Pulmonary artery endothelial cell (primary cell): Measurements from ENCODE around the gene HNRNPL. TPM values are rescaled to one million over a fixed set of nuclear protein-coding genes. Genes with fewer than 3 reads are reported as not detected.
"Not testable (repeated sequence)": the region's sequence is repeated elsewhere in the genome, so short reads cannot be mapped to it uniquely, and the experiment has no call there.

Experiments
- DNase-seq: peaks from one replicate; pipeline ENCODE4 v3.0.0-alpha.2; 2011; ENCODE audit warnings: low read depth, low spot score
- total RNA-seq: library from RNA; depleted of rRNA; stranded (reverse); fragments of >200 nt; gene quantifications from 2 replicates; pipeline ENCODE4 v1.2.3, GENCODE V29; 2014

The HNRNPL gene
- total RNA-seq, 1 donor from 2014 or later = 400 TPM

DNA sequence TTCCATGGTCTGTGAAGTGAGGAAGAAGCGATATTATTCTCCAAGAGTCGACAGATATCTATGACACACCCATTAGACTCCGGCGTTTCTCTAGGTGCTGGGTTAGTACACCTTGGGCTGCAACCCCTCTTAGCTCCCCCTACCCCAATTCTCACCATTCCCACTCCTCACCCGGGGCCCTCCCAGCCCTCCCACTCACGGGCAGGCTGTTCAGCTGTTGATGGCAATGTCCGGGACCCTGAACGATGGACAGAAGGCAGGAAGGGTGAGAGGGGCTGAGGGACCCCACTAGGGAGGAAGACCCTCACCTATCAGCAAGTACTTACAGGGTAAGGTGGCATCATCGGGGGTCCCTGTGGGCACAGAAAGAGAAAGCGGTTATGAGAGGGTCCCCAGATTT is 46.2 kb downstream of the HNRNPL start:
- no peak for DNase-seq

DNA sequence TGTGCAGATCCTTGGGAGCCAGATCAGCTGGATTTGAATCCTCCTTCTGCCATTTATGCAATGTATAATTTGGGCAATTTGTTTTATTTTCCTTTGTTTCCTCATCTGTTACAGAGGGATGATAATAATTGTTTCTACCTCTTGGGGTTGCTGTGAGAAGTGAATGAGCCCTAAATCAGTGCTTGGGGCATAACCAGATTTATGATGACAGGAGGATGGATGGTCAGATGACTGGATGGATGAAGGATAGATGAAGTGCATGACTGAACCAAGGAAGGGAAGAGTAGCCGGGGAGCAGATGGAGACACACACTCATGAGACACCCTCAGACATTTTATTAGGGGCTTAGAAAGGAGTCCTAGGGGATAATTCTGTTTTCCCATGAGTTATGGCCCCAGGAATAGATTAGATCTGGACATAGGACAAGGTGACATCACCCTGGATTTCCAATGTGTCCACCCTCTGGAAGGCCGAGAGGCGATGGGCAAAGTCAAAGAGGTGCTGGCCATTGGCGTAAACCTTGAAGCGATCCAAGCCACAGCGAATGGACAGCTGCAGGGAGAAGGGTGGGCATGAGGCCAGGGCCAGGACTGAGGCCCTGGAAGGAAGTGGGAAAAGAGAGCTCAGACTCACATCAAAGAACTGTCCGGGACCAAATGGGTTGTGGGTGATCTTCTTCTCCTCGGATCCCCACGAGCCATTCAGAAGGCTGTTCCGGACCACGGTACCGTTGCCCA is 48.3 kb downstream of the HNRNPL start:
- DNase-seq = no peak

DNA sequence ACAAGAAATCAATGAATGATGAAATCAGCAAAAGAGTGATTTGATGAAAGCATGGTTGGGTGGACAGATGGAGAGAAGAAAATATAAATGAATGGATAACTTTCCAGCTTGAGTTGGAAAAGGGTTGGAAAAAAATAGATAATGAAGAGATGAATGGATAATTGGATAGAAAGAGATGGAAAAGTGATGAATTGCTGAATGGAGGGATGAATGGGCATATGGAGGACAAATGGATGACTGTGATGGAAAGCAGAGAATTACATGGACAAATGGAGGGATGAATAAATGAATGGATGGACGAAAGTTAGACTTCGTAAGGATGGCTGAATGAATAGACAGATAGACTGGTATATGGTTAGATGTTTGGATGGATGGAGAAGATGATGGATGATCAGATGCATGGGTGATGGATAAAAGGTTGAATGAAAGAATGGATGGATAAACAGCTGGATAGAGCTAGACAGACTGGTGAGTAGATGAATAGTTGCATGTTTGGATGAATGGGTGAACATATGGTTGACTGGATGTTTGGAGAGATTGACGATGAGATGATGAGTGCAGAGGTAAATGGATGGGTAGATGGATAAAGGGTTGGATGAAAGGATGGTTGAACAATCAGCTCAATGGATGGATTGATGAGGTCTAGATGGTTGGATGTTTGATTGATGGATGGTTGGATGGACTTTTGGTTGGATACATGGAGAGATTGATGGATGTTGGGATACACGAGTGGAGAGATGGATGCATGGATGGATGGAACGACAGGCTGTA is 49.0 kb downstream of the HNRNPL start:
- DNase-seq = no peak

DNA sequence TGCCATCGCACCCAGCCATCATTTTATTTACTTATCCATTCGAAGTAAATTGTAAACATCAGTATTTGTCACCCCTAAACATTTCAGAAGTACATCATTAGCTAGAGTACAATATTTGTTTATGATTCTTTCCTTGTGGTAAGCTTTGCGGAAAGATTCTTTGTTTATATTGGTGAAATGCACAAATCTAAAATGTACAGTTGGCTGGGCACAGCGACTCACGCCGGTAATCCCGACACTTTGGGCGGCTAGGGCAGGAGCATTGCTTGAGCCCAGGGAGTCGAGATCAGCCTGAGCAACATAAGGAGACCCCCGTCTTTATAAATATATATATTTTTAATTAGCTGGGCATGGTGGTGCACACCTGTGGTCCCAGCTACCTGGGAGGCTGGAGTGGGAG is 50.7 kb downstream of the HNRNPL start:
- DNase-seq = no peak

DNA sequence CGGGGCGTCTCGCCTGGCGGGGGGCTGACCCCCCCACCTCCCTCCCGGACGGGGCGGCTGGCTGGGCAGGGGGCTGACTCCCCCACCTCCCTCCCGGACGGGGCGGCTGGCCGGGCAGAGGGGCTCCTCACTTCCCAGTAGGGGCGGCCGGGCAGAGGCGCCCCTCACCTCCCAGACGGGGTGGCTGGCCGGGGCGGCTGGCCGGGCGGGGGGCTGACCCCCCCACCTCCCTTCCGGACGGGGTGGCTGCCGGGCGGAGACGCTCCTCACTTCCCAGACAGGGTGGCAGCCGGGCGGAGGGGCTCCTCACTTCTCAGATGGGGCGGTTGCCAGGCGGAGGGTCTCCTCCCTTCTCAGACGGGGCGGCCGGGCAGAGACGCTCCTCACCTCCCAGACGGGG is 52.0 kb downstream of the HNRNPL start:
- not testable (repeated sequence) for DNase-seq

DNA sequence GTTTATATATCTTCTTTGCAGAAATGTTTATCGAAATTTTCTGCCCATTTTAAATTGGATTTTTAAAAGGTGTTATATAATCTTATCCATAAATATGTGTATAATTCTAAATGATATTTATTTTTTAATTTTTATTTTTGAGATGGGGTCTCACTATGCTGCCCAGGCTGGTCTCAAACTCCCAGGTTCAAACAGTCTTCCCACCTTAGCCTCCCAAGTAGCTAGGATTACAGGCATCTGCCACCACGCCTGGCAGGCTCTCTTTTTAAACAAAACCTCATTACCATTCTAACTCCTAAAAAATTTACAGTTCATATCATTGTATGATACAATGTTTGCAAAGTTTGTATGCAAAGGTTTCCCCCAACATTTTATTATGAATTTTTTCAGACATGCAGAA is 53.6 kb downstream of the HNRNPL start:
- DNase-seq = no peak

DNA sequence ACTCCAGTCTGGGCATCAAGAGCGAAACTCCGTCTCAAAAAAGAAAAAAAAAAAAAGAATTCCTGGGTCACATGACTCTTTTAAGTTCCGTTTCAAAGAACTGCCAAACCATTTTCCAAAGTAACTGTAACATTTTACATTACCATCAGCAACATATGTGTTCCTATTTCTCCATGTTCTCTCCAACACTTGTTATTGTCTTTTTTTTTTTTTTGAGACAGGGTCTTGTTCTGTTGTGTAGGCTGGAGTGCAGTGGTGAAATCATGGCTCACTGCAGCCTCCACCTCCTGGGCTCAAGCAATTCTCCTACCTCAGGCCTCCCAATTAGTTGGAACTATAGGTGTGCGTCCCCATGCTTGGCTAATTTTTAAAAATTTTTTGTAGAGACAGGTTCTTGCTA is 54.2 kb downstream of the HNRNPL start:
- DNase-seq = no peak

DNA sequence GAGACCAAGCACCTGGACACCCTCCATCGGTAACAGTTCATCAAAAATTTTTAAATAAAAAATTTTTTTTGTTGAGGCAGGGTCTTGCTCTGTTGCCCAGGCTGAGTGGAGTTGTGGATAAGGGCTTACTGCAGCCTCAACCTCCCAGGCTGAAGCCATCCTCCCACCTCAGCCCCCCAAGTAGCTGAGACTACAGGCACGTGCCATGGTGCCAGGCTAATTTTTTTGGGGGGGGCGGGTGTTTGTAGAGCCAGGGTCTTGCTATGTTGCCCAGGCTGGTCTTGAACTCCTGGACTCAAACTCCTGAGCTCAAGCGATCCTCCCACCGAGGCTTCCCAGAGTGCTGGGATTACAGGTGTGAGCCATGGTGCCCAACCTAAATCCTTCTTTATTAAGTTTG is 56.1 kb downstream of the HNRNPL start:
- no peak for DNase-seq

DNA sequence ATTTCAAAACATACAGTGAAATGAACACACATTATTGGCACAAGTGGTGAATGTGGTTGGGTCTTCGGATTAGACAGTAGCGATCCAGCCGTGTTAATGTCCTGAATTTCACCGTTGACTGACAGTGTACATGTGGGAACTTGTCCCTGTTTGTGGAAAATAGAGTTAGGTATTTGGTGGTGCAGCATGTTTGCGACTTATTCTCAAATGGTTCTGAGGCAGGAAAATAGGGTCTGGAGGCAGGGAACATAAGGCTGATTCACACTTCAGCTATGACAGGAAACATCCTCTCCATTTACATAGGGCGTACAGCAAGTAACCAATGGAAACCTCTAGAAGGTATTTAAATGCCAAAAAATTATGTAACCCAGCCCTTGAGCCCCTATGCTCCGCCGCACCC is 56.6 kb downstream of the HNRNPL start:
- no peak for DNase-seq

DNA sequence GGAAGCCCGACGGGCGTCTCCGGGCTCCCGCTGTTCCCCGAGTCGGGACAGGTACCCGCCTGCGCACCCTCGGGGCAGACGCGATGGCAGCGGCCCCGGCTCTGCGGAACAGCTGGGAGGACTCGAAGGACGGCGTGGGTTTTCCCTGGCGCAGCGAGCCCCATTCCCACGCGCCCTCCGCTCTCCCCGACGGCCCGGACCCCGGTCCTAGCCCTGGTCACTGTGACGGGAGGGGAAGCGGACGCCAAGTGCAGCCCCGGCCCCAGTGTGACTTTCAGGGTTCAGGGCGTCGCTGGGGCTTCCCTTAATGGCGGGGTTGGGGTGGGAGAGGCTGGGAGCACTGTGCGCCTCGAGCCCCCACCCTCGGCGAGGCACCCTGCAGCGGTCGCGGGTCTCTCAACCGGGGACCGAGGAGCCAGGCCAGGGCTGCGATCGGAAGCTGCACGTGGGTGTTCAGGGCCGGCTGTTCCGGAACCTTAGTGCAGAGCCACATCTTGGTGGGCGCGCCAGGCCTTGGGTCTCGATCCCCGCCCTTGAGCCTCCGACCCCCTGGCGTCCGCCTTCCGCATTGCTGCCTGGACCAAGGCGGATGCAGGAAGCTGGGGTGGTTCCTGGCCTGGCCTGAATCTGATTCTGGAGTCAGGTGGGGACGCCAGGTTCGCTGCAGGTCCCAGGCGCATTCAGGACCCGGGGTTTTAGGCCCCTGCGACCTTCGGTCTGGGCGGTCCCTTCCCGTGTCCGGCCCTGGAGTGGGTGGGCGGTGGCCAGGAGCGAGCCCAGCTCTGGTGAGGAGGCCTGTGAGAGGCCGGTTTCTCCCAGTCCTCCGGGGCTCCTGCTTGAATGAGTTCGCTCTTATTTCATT is 57.3 kb downstream of the HNRNPL start:
- DNase-seq = no peak

DNA sequence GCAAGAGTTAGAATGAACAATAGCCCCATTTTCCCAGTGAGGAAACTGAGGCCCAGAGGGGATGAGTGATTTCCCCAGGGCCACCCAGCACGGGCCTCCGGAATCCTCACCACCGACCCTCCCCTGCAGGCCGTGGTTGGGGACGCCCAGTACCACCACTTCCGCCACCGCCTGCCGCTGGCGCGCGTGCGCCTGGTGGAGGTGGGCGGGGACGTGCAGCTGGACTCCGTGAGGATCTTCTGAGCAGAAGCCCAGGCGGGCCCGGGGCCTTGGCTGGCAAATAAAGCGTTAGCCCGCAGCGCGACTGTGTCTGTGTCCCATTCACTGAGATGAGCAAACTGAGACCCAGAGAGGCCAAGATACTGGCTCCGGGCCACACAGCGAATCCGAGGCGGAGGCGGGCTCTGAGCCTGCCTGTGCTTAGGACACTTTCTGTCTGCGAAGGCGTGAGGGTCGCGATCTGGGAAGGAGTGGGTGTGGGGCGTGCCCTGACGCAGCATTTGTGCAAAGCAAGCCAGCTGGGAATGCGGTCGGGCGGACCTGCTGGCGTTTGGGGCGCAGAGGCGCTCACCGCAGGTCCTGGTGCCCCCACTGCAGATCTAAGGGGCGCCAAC is 58.2 kb downstream of the HNRNPL start:
- not testable (repeated sequence) for DNase-seq

DNA sequence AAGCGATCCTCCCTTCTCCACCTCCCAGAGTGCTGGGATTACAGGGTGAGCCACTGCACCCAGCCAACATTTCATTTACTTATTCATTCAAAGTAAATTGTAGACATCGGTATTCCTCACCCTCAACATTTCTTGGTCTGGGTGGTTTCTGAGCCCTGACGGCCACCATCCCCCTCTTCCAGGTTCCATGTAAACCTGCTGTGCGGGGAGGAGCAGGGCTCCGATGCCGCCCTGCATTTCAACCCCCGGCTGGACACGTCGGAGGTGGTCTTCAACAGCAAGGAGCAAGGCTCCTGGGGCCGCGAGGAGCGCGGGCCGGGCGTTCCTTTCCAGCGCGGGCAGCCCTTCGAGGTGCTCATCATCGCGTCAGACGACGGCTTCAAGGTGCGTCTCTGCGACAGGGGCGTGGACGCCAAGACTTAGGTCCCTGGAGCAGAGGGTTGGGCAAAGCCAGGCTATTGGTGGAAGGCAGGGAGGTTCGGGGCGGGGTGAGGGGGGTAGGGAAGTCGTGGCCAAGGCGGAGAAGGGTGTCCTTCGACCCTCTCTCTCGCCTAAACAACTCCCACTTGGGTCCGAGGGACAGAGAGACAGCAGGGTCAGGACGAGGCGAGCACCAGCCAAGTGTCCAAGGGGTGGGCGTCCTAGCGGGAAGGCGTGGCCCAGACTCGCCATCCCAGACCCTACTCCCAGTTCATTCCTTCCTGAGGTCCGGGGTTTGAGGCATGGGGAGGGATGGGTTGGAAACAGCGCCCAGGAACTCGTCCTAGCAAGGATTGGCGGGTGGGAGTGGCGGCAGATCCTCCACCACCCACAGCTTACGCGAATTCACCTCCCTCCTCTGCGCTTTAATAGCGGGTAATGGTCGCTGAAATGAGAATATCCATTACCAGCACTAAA is 59.0 kb downstream of the HNRNPL start:
- DNase-seq = not testable (repeated sequence)

DNA sequence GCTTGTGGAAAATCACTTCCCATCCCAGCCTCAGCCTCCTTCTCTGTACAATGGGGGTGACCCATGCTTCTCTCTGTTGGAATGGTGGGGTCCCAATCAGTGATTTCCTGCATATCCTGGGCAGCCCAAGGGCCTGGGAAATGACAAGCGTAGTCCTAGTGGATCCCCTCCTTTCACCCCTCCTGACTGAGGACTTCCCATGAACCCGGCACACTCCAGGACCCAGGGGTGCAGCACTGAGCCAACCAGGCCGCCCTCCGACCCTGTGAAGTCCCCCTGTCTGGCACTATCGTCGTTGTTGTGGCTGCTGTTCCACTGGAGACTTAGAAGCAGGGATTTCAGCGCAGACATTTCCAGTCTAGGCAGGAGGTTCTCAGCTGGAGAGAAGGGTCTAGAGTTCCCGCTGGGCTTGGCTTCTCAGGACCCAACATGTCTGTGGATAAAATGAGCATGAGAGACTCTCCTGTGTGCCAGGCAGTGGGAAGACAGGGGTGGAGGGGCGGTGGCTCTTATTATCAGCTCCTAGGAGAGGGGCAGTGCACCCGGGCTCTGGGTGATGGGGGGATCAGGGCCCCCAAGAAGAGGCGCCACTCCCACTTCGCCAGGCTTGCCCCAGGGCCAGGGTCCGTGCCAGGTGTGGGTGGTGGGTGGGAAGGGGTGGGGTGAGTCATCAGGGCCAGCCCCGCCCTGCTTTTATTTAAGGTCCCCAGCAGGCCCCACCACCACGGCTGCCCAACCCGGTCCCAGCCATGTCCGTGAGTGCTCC is 61.1 kb downstream of the HNRNPL start, which contains the start of gene LGALS7B:
LGALS7B (plus strand) TSS at position 723 of the 766 bp plus-strand sequence; CDS start at position 750, 27 bp downstream.
- DNase-seq = no peak

DNA sequence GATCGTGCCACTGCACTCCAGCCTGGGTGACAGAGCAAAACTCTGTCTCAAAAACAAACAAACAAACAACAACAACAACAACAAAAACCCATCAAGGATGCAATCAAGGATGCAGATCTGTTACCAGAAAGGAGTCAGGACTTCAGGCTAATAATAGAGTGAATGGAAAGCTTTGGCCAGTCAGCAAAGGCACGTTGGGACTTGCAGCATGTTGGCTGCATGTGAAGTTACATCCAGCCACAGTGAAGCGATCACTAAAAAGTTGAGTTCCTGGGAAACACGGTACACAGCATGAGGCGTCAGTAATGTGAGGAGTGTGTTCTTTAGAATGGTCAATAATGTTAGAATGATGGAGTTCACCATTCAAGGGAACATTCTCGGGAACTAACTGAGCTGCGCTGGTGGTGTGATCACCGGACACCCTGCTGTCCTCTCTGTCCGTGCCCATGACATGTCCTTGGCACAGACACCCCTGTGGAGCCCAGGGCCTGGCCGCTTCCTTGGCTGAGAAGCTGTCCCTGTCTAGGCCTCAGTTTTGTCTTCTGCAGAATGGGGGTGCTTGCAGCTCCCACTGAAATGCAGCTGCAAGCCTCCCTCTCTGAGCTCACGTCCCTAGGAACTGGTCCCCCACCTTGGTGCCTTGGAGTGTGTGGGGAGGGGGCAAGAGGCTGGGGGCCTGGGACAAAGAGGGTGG is 63.1 kb downstream of the HNRNPL start:
- DNase-seq = no peak

Other genes with a start within 250 kb of the HNRNPL start
- gene MAP4K1, start 232.0 kb downstream of the HNRNPL start, total RNA-seq = 0.13 and 0.21 TPM in 2 replicates
- gene EIF3K, start 230.8 kb downstream of the HNRNPL start, total RNA-seq = 439 and 457 TPM in 2 replicates
- gene ACTN4, start 202.3 kb downstream of the HNRNPL start, total RNA-seq = 287 and 407 TPM in 2 replicates
- gene CAPN12, start 105.5 kb downstream of the HNRNPL start, total RNA-seq = 0.20 TPM in 1 of 2 replicates, not detected in the other
- gene LGALS7, start 76.5 kb downstream of the HNRNPL start, total RNA-seq = not detected in 2 replicates
- not detected in 2 replicates for gene LGALS7B, start 60.8 kb downstream of the HNRNPL start, total RNA-seq
- gene LGALS4, start 37.0 kb downstream of the HNRNPL start, total RNA-seq = not detected in 2 replicates
- 29.5 and 47.7 TPM in 2 replicates for gene ECH1, start 18.2 kb downstream of the HNRNPL start, total RNA-seq
- 8.8 and 11.7 TPM in 2 replicates for gene RINL, start 28.3 kb upstream of the HNRNPL start, total RNA-seq
- gene SIRT2, start 49.6 kb upstream of the HNRNPL start, total RNA-seq = 47.3 and 48.8 TPM in 2 replicates
- gene NFKBIB, start 50.0 kb upstream of the HNRNPL start, total RNA-seq = 15.1 and 23.6 TPM in 2 replicates
- not detected in 2 replicates for gene CCER2, start 62.2 kb upstream of the HNRNPL start, total RNA-seq
- gene SARS2, start 80.8 kb upstream of the HNRNPL start, total RNA-seq = 18.7 and 19.7 TPM in 2 replicates
- gene MRPS12, start 81.0 kb upstream of the HNRNPL start, total RNA-seq = 46.3 and 59.3 TPM in 2 replicates
- 24.2 and 25.9 TPM in 2 replicates for gene FBXO17, start 125.8 kb upstream of the HNRNPL start, total RNA-seq
- gene FBXO27, start 182.6 kb upstream of the HNRNPL start, total RNA-seq = 1.5 and 2.2 TPM in 2 replicates
- 0.20 and 0.21 TPM in 2 replicates for gene ACP7, start 234.4 kb upstream of the HNRNPL start, total RNA-seq